Ascending aorta (tissue), 2 donors: ENCODE data around the gene ITPK1. TPM values are rescaled to one million over a fixed set of nuclear protein-coding genes. Genes with fewer than 3 reads are reported as not detected.

Source experiments
- DNase-seq, 2 donors: peaks; one replicate each; pipeline ENCODE4 v3.0.0-alpha.2; 2019; ENCODE audit warnings: low spot score in 2 of 2
- H3K27ac ChIP-seq, 2 donors: fragments of 200-600 bp; sonication (generic); one replicate each; pipeline ENCODE4 v1.5.1; 2016 to 2017; ENCODE audit warnings: mild to moderate bottlenecking in 1 of 2
- H3K27me3 ChIP-seq: fragments of 200-600 bp; sonication (generic); one replicate; pipeline ENCODE4 v1.5.1; 2017
- H3K36me3 ChIP-seq, 2 donors: fragments of 200-600 bp; sonication (generic); one replicate each; pipeline ENCODE4 v1.5.1; 2016
- H3K4me1 ChIP-seq, 2 donors: fragments of 200-600 bp; sonication (generic); one replicate each; pipeline ENCODE4 v1.5.1; 2016 to 2017; ENCODE audit warnings: mild to moderate bottlenecking in 1 of 2
- H3K4me3 ChIP-seq, 2 donors: fragments of 200-600 bp; sonication (generic); one replicate each; pipeline ENCODE4 v1.5.1; 2016 to 2017; ENCODE audit warnings: mild to moderate bottlenecking in 1 of 2
- H3K9me3 ChIP-seq, 2 donors: fragments of 200-600 bp; sonication (generic); one replicate each; pipeline ENCODE4 v1.5.1; 2016
- intact Hi-C: fragments of 100-400 bp; cut with DNase I; formaldehyde crosslinking; loops from one replicate; pipeline ENCODE4 v1.15.1; 2023
- total RNA-seq: library from RNA; depleted of rRNA; stranded (reverse); fragments of >200 nt; gene quantifications from one replicate; pipeline ENCODE4 v1.1.0, GENCODE V29; 2016
- TF ChIP-seq, protein P1 (sequence below), 3 experiments: fragments of 200-600 bp in 2 of 3; fragments of 450-650 bp in 1 of 3; sonication (generic) in 2 of 3; IDR thresholded peaks; one replicate each; pipeline ENCODE4 v1.5.1; 2016 to 2019; ENCODE audit warnings: antibody characterized with exemption in 3 of 3, mild to moderate bottlenecking in 1 of 3, moderate library complexity in 1 of 3

Gene ITPK1
- total RNA-seq, 1 donor from 2014 or later = 85.3 TPM

DNA sequence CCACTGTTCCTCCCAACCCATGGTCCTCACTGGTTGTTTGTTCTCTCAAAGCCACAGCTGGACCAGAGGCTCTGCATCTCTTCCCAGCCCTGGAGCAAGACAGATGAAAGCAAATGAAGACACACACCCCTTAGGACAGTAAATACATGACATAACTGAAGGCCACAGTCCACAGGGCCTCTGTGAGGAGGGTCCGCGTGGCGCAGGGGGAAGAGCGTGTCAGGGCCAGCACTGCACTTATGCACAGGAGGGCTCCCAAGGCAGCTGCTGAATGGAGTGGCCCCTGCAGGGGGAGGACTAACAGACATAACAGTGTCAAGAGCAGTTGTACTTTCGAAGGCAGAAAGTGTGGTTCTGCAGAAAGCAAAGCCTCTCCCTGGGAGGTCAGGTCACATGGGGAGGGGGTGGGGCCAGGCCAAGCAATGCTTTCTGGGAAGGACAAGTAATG is 112.8 kb downstream of the ITPK1 start:
- Histone ChIP-seq H3K4me1 (peaks cover 8 to 38% of the 10 kb centered on the region in 2 donors), H3K4me3 (no peak overlapping the region), H3K27ac (no peak overlapping the region), H3K36me3 (no peaks in the 10 kb centered on the region), H3K9me3 (no peaks in the 10 kb centered on the region), H3K27me3 (no peaks in the 10 kb centered on the region)
- DNase-seq = no peak
- TF ChIP-seq, protein P1, sequence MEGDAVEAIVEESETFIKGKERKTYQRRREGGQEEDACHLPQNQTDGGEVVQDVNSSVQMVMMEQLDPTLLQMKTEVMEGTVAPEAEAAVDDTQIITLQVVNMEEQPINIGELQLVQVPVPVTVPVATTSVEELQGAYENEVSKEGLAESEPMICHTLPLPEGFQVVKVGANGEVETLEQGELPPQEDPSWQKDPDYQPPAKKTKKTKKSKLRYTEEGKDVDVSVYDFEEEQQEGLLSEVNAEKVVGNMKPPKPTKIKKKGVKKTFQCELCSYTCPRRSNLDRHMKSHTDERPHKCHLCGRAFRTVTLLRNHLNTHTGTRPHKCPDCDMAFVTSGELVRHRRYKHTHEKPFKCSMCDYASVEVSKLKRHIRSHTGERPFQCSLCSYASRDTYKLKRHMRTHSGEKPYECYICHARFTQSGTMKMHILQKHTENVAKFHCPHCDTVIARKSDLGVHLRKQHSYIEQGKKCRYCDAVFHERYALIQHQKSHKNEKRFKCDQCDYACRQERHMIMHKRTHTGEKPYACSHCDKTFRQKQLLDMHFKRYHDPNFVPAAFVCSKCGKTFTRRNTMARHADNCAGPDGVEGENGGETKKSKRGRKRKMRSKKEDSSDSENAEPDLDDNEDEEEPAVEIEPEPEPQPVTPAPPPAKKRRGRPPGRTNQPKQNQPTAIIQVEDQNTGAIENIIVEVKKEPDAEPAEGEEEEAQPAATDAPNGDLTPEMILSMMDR (IDR thresholded peaks at IDR 0.05) = no peak
- intact Hi-C loops = no loop called here

DNA sequence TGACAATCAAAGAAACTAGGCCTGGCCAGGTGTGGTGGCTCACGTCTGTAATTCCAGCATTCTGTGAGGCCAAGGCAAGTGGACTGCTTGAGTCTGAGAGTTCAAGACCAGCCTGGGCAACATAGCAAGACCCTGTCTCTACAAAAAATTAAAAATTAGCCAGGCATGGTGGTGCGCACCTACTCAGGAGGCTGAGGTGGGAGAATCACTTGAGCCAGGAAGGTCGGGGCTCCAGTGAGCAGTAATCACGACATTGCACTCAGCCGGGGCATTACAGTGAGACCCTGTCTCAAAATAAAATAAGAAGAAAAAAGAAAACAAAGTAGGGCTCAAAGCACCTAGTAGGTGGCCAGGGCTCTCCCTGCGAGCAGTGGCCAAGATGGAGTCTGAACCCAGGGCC is 113.7 kb downstream of the ITPK1 start:
- DNase-seq = no peak
- TF ChIP-seq, protein P1 (IDR thresholded peaks at IDR 0.05) = no peak
- Histone ChIP-seq H3K27ac (no peak overlapping the region), H3K36me3 (no peaks in the 10 kb centered on the region), H3K4me1 (peaks cover 3 to 30% of the 10 kb centered on the region in 2 donors), H3K4me3 (no peak overlapping the region), H3K9me3 (no peaks in the 10 kb centered on the region), H3K27me3 (no peaks in the 10 kb centered on the region)
- intact Hi-C loops = no loop called here

DNA sequence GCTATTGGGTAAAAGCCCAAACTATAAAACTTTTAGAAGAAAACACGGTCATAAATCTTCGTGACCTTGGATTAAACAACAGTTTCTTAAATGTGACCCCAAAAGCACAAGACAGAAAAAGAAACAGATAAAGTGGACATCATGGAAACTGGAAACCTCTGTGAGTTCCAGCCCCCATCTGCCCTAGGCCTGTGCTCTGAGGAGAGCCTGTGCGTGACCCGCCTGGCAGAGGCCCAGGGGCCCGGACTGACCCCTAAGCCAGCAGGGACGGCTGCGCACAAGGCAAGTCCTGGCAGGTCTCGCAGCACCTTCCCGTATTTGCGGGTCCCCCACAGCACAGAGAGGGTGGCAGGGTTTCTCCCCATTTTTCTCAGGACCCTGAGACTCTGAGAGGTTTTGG is 116.8 kb downstream of the ITPK1 start:
- no peak overlapping the region for H3K4me3 ChIP-seq
- TF ChIP-seq, protein P1 (IDR thresholded peaks at IDR 0.05) = no peak

DNA sequence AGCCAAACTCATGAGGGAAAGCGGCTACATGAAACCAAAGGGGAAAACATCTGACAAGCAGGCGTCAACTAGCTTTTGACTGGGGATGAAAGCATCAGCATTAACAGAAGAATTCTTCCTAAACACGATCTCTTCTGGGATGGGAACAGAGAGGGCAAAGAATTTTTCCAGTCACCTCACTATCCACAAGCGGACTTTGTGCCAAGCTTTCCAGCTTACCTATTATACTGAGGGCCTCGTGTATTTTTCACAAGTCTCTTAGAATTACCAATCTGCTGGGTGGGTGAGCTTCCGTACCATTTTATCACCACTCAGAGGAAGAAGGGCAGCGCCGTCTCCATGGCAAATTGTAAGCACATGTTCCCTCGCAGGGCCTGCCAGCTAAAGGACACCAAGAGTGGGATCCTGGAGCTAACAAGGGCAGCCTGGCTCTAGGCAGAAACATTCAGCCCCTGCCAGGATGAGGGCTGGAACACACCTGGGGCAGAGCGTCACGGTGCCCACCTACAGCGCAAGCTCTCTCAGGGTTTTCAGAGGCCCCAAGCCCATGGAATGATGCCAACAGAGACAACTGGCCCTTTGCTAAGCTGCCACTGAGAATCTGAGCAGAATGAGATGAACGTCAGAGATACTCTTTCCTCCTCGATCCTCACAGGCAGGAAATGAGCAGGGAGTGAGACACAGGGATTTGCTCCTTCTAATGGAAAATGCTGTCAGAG is 118.2 kb downstream of the ITPK1 start:
- intact Hi-C loops = no loop called here
- TF ChIP-seq, protein P1 (IDR thresholded peaks at IDR 0.05) = no peak
- no peaks in the 10 kb centered on the region for H3K9me3 ChIP-seq
- H3K36me3 ChIP-seq = peaks cover 0 to 10% of the 10 kb centered on the region in 2 donors
- H3K4me1 ChIP-seq = no peaks in the 10 kb centered on the region
- no peak for DNase-seq
- H3K27me3 ChIP-seq = no peaks in the 10 kb centered on the region
- H3K4me3 ChIP-seq = no peak overlapping the region
- H3K27ac ChIP-seq = no peak overlapping the region

More for the DNA sequence above, 116.8 kb downstream of the ITPK1 start:
- Histone ChIP-seq H3K4me1 (peaks cover 0 to under 1% of the 10 kb centered on the region in 2 donors), H3K9me3 (no peaks in the 10 kb centered on the region), H3K27me3 (no peaks in the 10 kb centered on the region), H3K36me3 (no peaks in the 10 kb centered on the region), H3K27ac (no peak overlapping the region)
- intact Hi-C loops = no loop called here
- no peak for DNase-seq

DNA sequence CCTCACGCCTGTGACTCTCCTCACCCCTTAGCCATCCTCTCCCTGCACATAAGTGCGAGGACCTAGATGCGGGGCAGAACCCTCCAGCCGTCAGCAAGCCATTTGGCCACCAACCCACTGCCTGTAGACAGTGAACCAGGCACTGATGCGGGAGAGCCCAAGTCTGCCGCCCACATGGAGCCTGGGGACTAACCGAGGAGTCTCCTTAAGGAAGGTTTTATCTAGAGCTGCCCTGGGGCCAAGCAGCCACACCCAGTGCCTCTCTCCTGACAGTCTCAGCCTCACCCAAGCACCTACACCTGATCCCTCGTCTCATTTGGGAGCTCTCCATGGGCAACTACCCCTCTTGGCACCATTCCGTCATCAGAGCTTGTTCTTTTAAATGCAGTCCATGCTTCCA is 120.1 kb downstream of the ITPK1 start:
- intact Hi-C loops = no loop called here
- TF ChIP-seq, protein P1 (IDR thresholded peaks at IDR 0.05) = no peak

More for the DNA sequence above, 120.1 kb downstream of the ITPK1 start:
- H3K4me1 ChIP-seq = no peaks in the 10 kb centered on the region
- no peaks in the 10 kb centered on the region for H3K27me3 ChIP-seq
- no peak overlapping the region for H3K4me3 ChIP-seq
- H3K9me3 ChIP-seq = no peaks in the 10 kb centered on the region
- DNase-seq = no peak
- no peak overlapping the region for H3K27ac ChIP-seq
- H3K36me3 ChIP-seq = peaks cover 0 to 17% of the 10 kb centered on the region in 2 donors
